Lower leg skin (tissue), 4 donors: ENCODE results near the gene CDK15. TPM values are rescaled to one million over a fixed set of nuclear protein-coding genes. Genes with fewer than 3 reads are reported as not detected.
"Not testable (repeated sequence)": the region's sequence is repeated elsewhere in the genome, so short reads cannot be mapped to it uniquely, and the experiment has no call there.

Experiments
- DNase-seq, 2 donors: peaks; one replicate each; pipeline ENCODE4 v3.0.0-alpha.2; 2019; ENCODE audit warnings: low spot score in 2 of 2
- H3K4me3 ChIP-seq: fragments of 200-600 bp; sonication (generic); 2 replicates; pipeline ENCODE4 v1.5.1; 2017; ENCODE audit warnings: mild to moderate bottlenecking, low read depth; ENCODE audit not compliant: poor library complexity, severe bottlenecking
- POLR2A ChIP-seq, 2 donors: fragments of 450-650 bp; IDR thresholded peaks; one replicate each; pipeline ENCODE4 v1.6.1; 2016 to 2017; ENCODE audit warnings: antibody characterized with exemption in 2 of 2, mild to moderate bottlenecking in 1 of 2, moderate library complexity in 1 of 2
- WGBS, 2 donors: methylation state at CpG; one replicate each; pipeline ENCODE4 v1.1.5; 2018; 5-methylcytosine and 5-hydroxymethylcytosine counted together
- intact Hi-C: fragments of 100-400 bp; cut with DNase I; formaldehyde crosslinking; loops from one replicate; pipeline ENCODE4 v1.15.0; 2023; ENCODE audit warnings: low total_unique reads
- total RNA-seq, 4 donors: library from RNA; depleted of rRNA; stranded (reverse); fragments of >200 nt; gene quantifications; one replicate each; pipeline ENCODE4 v1.1.0, GENCODE V29; 2016
- TF ChIP-seq, protein P1 (sequence below), 3 donors: fragments of 450-650 bp; IDR thresholded peaks; one replicate each; pipeline ENCODE4 v1.5.1; 2016; ENCODE audit warnings: antibody characterized with exemption in 3 of 3, mild to moderate bottlenecking in 3 of 3, moderate library complexity in 2 of 3

Gene CDK15
- total RNA-seq, 4 donors from 2014 or later, result 0.27 to 0.91 (median 0.38) TPM

DNA sequence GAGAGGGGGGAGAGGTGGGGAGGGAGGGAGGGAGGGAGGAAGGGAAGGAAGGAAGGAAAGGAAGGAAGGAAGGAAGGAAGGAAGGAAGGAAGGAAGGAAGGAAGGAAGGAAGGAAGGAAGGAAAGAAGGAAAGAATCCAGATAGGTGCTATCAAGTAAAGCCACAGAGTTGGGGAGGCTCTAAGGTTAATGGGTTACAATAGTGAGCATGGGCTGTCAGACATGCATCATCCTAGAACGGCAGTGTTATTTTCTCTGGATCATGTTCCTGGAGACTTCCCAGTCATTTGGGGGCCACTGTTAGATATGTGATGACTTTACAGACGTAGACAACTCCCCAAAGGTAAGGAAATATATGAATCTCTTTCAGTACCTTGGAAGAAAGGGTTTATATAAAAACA is 31.1 kb downstream of the CDK15 start:
- 44 to 55% methylated on average over 2 of the region's 2 CpGs for WGBS, 2 donors
- TF ChIP-seq POLR2A (IDR thresholded peaks at IDR 0.05), result no peak
- TF ChIP-seq, protein P1, sequence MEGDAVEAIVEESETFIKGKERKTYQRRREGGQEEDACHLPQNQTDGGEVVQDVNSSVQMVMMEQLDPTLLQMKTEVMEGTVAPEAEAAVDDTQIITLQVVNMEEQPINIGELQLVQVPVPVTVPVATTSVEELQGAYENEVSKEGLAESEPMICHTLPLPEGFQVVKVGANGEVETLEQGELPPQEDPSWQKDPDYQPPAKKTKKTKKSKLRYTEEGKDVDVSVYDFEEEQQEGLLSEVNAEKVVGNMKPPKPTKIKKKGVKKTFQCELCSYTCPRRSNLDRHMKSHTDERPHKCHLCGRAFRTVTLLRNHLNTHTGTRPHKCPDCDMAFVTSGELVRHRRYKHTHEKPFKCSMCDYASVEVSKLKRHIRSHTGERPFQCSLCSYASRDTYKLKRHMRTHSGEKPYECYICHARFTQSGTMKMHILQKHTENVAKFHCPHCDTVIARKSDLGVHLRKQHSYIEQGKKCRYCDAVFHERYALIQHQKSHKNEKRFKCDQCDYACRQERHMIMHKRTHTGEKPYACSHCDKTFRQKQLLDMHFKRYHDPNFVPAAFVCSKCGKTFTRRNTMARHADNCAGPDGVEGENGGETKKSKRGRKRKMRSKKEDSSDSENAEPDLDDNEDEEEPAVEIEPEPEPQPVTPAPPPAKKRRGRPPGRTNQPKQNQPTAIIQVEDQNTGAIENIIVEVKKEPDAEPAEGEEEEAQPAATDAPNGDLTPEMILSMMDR (IDR thresholded peaks at IDR 0.05), result no peak
- intact Hi-C loops, result no loop called here

DNA sequence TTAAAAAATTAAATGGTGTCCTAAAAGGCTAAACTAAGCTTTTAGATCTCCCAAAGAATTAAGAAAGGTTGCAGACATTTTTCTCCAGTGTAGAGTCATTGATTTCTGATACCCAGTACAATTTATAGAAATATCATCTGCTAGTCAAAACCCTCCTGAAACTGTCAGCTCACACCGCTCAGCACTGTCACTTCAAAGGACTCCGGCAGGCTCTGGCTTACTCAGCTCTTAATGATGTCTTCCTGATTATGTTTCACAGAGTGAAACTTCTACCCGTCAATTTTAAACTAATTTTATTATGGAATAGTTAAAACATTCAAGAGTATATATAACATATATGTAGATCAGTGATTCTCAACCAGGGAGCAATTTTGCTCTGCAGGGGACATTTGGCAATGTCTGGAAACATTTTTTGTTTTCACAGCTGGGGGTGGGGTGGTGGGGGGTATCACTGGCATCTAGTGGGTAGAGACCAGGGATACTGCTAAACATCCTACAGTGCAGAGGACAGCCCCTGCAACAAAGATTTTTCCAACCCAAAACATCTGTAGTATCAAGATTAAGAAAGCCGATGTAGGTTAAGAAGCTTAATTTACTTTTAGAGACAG is 31.6 kb downstream of the CDK15 start:
- intact Hi-C loops, result no loop called here
- no peak overlapping the region for H3K4me3 ChIP-seq
- WGBS, 2 donors, result 61 to 67% methylated on average over 4 of the region's 4 CpGs
- TF ChIP-seq POLR2A (IDR thresholded peaks at IDR 0.05), result no peak
- TF ChIP-seq, protein P1 (IDR thresholded peaks at IDR 0.05), result no peak
- no peak for DNase-seq

More for the DNA sequence above, 31.1 kb downstream of the CDK15 start:
- H3K4me3 ChIP-seq, result no peak overlapping the region
- DNase-seq, result no peak

DNA sequence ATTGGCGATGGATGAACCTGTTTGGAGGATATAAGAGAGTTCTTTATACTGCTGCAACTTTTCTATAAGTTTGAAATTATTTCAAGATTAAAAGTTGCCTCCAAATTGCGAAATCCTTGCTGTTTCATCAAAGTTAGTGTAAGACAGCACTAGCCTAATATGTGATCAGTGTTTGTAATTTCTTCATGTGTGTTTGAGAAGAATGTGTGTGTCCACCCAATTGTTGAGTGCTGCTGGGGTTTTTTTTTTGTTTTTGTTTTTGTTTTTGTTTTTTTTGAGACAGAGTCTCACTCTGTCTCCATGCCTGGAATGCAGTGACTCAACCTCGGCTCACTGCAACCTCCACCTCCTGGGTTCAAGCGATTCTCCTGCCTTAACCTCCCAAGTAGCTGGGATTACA is 33.4 kb downstream of the CDK15 start:
- intact Hi-C loops, result no loop called here
- no peak for DNase-seq
- TF ChIP-seq POLR2A (IDR thresholded peaks at IDR 0.05), result no peak
- TF ChIP-seq, protein P1 (IDR thresholded peaks at IDR 0.05), result no peak
- no peak overlapping the region for H3K4me3 ChIP-seq
- WGBS, 2 donors, result 95 to 96% methylated on average over 4 of the region's 4 CpGs

DNA sequence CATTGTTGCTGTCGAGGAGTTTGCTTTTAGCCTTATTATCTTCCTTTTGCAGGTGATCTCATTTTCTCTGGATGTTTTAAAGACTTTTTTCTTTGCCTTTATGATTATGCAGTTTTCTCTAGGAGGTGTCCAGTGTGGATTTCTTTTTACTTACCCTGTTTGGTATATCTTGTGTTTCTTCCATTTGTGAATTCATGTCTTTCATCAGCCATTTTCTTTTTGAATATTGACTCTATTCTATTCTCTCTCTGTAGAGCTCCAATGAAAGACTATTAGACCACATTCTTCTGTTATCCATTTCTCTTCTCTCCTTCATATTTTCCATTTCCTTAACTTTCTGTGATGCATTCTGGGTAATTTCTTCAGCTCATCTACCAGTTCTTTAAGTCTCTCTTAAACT is 34.4 kb downstream of the CDK15 start:
- DNase-seq, result no peak
- 91 to 100% methylated on average over 1 of the region's 1 CpG for WGBS, 2 donors
- intact Hi-C loops, result no loop called here
- TF ChIP-seq POLR2A (IDR thresholded peaks at IDR 0.05), result no peak
- TF ChIP-seq, protein P1 (IDR thresholded peaks at IDR 0.05), result no peak
- no peak overlapping the region for H3K4me3 ChIP-seq

DNA sequence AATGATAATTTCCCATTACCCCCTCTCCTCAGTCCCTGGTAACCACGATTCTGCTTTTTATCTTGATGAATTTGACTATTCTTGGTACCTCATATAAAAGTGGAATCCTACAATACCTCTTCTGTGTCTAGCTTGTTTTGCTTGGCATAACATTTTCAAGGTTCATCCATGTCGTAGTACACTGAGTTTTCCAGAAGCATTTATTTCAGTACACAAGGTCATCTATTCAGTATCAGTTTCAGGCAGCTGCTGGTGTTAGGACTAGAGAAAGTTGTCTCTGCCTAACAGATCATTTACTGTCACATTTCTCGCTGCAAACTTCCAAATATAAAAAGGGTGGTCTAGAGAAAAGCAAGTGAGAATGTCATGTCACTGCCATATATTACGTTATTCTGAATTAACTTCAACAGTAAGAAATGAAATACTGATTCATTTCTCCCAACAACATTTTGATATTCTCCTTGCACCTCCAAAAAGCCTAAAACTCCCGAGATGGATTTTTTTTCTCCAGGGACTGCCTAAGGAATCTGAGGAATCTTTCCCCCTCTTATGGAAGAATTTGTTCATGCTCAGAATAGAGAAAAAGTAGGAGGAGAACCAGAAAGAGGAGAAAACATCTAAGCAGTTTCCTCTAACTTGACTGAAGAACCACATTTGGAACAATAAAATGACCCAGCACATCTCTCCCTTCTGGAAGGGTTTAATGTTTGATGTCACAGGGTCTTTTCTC is 36.0 kb downstream of the CDK15 start:
- DNase-seq, result no peak
- WGBS, 2 donors, result 66 to 70% methylated on average over 5 of the region's 5 CpGs
- H3K4me3 ChIP-seq, result no peak overlapping the region
- intact Hi-C loops, result no loop called here
- TF ChIP-seq, protein P1 (IDR thresholded peaks at IDR 0.05), result no peak
- TF ChIP-seq POLR2A (IDR thresholded peaks at IDR 0.05), result no peak

DNA sequence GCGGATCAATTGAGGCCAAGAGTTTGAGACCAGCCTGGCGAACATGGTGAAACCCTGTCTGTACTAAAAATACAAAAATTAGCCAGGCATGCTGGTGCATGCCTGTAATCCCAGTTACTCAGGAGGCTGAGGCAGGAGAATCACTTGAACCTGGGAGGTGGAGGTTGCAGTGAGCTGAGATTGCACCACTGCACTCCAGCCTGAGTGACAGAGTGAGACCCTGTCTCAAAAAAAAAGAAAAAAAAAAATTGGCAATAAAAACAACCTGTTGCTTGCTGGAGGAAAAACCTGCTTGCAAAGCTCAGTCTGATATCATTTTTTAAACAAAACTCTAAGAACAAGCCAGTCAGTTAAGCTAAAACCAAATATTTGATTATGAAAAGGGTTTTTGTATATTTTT is 38.6 kb downstream of the CDK15 start:
- DNase-seq, H3K4me3 ChIP-seq, intact Hi-C loops: not testable (repeated sequence)
- 68 to 98% methylated on average over 2 of the region's 2 CpGs for WGBS, 2 donors
